ENCODE data around the gene PGP. TPM values are rescaled to one million over a fixed set of nuclear protein-coding genes. Genes with fewer than 3 reads are reported as not detected.

PGP gene
- total RNA-seq, 1 donor from 2014 or later, result 11.8 TPM

- DNase-seq (ENCODE audit: low spot score), result no peak
Observed at GRCh38 chr16:2166263-2167067, 48.2 kb downstream of the PGP start.

- no peak for DNase-seq (ENCODE audit: low spot score)
Observed at GRCh38 chr16:2165861-2166260, 48.8 kb downstream of the PGP start.

GRCh38 chr16:2163211-2163881 lies 51.3 kb downstream of the PGP start:
- DNase-seq (ENCODE audit: low spot score), result no peak

GRCh38 chr16:2162676-2163118 lies 51.9 kb downstream of the PGP start:
- DNase-seq (ENCODE audit: low spot score), result no peak

GRCh38 chr16:2161911-2162310 lies 52.7 kb downstream of the PGP start:
- DNase-seq (ENCODE audit: low spot score), result no peak

Other genes starting within 250 kb of the PGP start
- gene RNF151, start 248.0 kb downstream of the PGP start, total RNA-seq, result not detected
- 26.5 TPM for gene TBL3, start 242.8 kb downstream of the PGP start, total RNA-seq
- not detected for gene NOXO1, start 233.4 kb downstream of the PGP start, total RNA-seq
- 15.7 TPM for gene GFER, start 230.6 kb downstream of the PGP start, total RNA-seq
- not detected for gene SYNGR3, start 224.9 kb downstream of the PGP start, total RNA-seq
- 50.5 TPM for gene ZNF598, start 205.0 kb downstream of the PGP start, total RNA-seq
- 0.58 TPM for gene NPW, start 195.1 kb downstream of the PGP start, total RNA-seq
- gene NHERF2, start 187.9 kb downstream of the PGP start, total RNA-seq, result 238 TPM
- 9.9 TPM for gene NTHL1, start 167.0 kb downstream of the PGP start, total RNA-seq
- 88.3 TPM for gene TSC2, start 166.9 kb downstream of the PGP start, total RNA-seq
- 99.4 TPM for gene PKD1, start 78.9 kb downstream of the PGP start, total RNA-seq
- gene RAB26, start 66.2 kb downstream of the PGP start, total RNA-seq, result not detected
- gene TRAF7, start 59.1 kb downstream of the PGP start, total RNA-seq, result 63.5 TPM
- 0.06 TPM for gene CASKIN1, start 18.2 kb downstream of the PGP start, total RNA-seq
- gene MLST8, start 9.4 kb downstream of the PGP start, total RNA-seq, result 21.9 TPM
- gene BRICD5, start 4.0 kb downstream of the PGP start, total RNA-seq, result 2.9 TPM
- 15.1 TPM for gene E4F1, start 8.8 kb upstream of the PGP start, total RNA-seq
- gene DNASE1L2, start 21.6 kb upstream of the PGP start, total RNA-seq, result 0.39 TPM
- 44.4 TPM for gene ECI1, start 36.7 kb upstream of the PGP start, total RNA-seq
- 123 TPM for gene RNPS1, start 53.3 kb upstream of the PGP start, total RNA-seq
- gene ABCA3, start 125.9 kb upstream of the PGP start, total RNA-seq, result 19.5 TPM
- 3.9 TPM for gene CCNF, start 214.6 kb upstream of the PGP start, total RNA-seq
- not detected for gene TEDC2, start 245.3 kb upstream of the PGP start, total RNA-seq

Data from mesenteric fat pad (tissue), 1 donor.